Nephron progenitor cell (in vitro differentiated cells): ENCODE results near the gene TPSD1.
"Not testable (repeated sequence)": the region's sequence is repeated elsewhere in the genome, so short reads cannot be mapped to it uniquely, and the experiment has no call there.

Experiments
- DNase-seq: peaks from one replicate; pipeline ENCODE4 v3.0.0; 2021
- H3K27ac Mint-ChIP-seq: 2 replicates; pipeline ENCODE4 v1.8.0; 2021; ENCODE audit warnings: mild to moderate bottlenecking, moderate library complexity, mixed read lengths
- H3K27me3 Mint-ChIP-seq: 2 replicates; pipeline ENCODE4 v1.8.0; 2021; ENCODE audit warnings: mild to moderate bottlenecking, low read depth, mixed read lengths; ENCODE audit not compliant: poor library complexity
- H3K36me3 Mint-ChIP-seq: 2 replicates; pipeline ENCODE4 v1.8.0; 2021; ENCODE audit warnings: low read depth, mixed read lengths
- H3K4me1 Mint-ChIP-seq: 2 replicates; pipeline ENCODE4 v1.8.0; 2021; ENCODE audit warnings: mixed read lengths
- H3K4me3 Mint-ChIP-seq: 2 replicates; pipeline ENCODE4 v1.8.0; 2021; ENCODE audit warnings: mild to moderate bottlenecking, moderate library complexity, mixed read lengths
- H3K9me3 Mint-ChIP-seq: 2 replicates; pipeline ENCODE4 v1.8.0; 2021; ENCODE audit warnings: mild to moderate bottlenecking, moderate library complexity, mixed read lengths
- TF ChIP-seq, protein P1 (sequence below): fragments of 200-600 bp; sonication (generic); IDR thresholded peaks from 2 replicates; pipeline ENCODE4 v1.5.0; 2021; ENCODE audit warnings: antibody characterized with exemption

The TPSD1 gene

DNA sequence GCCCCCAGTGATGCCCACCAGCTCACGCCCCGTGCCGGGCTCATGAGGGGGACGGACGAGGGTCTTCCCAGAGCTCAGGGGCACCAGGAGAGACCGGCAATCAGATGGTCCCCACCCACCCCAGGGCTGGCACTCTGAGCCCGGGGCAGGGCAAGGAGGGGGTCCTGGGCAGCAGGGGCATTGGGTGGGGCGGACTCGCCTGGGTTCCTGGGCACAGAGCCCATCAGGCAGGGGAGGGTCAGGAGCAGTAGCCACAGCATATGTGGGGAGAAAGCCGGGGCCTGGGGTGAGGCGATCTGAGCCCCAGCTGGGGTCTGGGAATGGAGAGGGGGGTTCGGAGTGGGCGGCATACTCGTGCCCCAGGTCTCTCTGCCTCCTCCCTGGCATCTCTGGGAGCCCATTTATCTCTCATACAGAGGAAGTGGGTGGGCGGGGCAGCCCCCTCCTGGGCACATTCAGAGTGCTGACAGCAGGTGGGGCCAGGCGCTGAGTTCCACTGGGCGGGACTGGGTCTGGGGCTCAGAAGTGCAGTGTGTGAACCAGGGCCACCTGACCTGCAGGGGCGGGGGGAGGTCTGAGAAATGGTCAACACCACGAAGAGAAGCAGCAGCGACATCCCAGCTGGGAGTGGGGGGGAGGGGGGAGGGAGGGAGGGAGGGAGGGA, 33.1 kb downstream of the TPSD1 start:
- TF ChIP-seq, protein P1, sequence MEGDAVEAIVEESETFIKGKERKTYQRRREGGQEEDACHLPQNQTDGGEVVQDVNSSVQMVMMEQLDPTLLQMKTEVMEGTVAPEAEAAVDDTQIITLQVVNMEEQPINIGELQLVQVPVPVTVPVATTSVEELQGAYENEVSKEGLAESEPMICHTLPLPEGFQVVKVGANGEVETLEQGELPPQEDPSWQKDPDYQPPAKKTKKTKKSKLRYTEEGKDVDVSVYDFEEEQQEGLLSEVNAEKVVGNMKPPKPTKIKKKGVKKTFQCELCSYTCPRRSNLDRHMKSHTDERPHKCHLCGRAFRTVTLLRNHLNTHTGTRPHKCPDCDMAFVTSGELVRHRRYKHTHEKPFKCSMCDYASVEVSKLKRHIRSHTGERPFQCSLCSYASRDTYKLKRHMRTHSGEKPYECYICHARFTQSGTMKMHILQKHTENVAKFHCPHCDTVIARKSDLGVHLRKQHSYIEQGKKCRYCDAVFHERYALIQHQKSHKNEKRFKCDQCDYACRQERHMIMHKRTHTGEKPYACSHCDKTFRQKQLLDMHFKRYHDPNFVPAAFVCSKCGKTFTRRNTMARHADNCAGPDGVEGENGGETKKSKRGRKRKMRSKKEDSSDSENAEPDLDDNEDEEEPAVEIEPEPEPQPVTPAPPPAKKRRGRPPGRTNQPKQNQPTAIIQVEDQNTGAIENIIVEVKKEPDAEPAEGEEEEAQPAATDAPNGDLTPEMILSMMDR = no peak
- DNase-seq = no peak
- H3K9me3 Mint-ChIP-seq = no peaks in the 10 kb centered on the region
- H3K4me1 Mint-ChIP-seq = peaks cover 65% of the 10 kb centered on the region
- no peak overlapping the region for H3K4me3 Mint-ChIP-seq
- no peaks in the 10 kb centered on the region for H3K36me3 Mint-ChIP-seq
- H3K27me3 Mint-ChIP-seq = peaks cover 65% of the 10 kb centered on the region
- no peak overlapping the region for H3K27ac Mint-ChIP-seq

DNA sequence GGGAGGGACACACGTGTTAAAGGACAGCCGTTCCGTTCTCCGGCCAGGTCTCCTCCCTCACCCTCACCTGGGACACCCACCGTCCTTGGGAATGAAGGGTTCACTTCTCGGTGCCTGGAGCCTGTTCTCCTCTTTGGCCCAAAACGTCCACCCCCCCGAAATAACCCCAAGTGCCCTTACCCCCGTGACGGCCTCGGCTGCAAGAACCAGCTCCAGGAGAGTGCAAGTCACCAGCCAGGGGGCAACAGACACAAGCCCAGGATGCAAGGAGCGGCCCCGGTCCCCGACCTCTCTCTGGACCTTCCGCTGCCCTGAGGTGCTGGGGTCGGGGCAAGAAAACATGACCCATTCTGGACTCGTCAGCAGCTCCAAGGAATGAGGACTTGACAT, 33.6 kb downstream of the TPSD1 start:
- Mint-ChIP-seq H3K27me3 (peaks cover 65% of the 10 kb centered on the region), H3K4me1 (peaks cover 65% of the 10 kb centered on the region), H3K4me3 (peak overlapping the region; percentile 58), H3K9me3 (no peaks in the 10 kb centered on the region), H3K36me3 (no peaks in the 10 kb centered on the region), H3K27ac (no peak overlapping the region)
- DNase-seq = no peak
- TF ChIP-seq, protein P1 = no peak

DNA sequence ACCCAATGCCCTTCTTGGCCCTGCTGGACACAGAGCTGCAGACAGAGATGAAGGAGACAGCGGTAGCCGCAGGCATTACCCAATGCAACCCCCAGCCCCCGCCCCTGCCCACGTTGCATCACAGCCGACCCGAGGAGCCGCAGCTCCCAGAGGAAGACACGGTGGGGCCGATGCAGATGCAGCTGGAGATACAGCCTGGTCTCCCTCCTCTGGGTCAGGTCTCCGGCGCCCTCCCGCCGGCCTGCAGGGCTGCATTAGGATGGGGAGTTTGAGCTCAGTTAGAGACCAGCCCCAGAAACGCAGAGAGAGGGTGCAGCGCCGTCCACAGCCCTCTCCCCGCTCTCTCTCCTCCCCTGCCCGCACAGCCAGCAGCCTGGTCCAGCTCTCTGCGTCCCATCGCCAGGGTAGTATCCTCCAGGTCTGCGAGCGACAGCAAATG, 34.2 kb downstream of the TPSD1 start:
- peaks cover 71% of the 10 kb centered on the region for H3K4me1 Mint-ChIP-seq
- H3K9me3 Mint-ChIP-seq = no peaks in the 10 kb centered on the region
- peak overlapping the region; percentile 58 for H3K4me3 Mint-ChIP-seq
- no peak for DNase-seq
- H3K27ac Mint-ChIP-seq = no peak overlapping the region
- TF ChIP-seq, protein P1 = no peak
- no peaks in the 10 kb centered on the region for H3K36me3 Mint-ChIP-seq
- H3K27me3 Mint-ChIP-seq = peaks cover 65% of the 10 kb centered on the region

DNA sequence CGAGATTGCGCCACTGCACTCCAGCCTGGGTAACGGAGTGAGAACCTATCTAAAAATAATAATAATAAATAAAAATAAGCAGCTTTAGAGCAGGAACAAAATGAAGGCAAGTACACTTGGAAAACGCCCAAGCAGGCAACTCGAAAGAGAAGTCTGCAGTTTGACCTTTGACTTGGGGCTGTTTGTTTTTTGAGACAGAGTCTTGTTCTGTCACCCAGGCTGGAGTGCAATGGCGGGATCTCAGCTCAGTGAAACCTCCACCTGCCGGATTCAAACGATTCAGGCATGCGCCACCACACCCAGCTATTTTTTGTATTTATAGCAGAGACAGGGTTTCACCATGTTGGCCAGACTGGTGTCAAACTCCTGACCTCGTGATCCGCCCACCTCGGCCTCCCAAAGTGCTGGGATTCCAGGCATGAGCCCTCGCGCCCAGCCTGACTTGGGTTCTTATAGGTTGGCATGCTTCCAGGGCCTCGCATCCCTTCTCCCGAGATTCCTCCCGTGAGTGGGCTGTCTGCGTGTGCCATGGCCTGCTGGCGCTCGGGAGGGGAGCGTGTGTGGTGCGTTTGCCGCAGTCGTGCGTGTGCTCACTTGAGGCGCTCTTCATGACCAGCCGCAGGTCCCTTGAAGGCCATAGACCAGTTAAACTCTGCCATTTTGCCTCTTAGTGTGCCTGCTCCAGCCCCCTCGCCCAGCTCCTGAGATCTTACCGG, 35.1 kb downstream of the TPSD1 start:
- TF ChIP-seq, protein P1 = no peak
- Mint-ChIP-seq H3K4me3 (peak overlapping the region; percentile 49), H3K36me3 (no peaks in the 10 kb centered on the region), H3K27me3 (peaks cover 65% of the 10 kb centered on the region), H3K4me1 (peaks cover 70% of the 10 kb centered on the region), H3K27ac (peak overlapping the region; percentile 83), H3K9me3 (no peaks in the 10 kb centered on the region)
- DNase-seq = no peak

DNA sequence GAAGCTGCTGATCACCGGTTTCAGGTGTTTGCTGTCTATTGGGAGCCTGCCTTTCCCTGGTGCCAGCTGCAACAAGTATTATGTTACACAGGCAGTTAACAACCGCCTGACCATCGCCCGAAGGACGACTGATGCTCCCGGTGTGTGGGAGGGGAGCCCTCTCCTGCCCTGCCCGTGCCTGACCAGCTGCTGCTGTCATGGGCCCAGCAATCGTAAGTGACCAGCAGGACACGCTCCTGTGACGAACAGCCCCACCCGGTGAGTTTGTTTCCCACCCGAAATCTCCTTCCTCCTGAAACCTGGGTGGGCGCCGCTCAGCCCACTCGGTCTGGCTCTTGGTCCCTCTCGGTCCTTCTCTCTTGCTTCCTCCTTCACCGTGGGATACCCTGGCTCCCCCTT, 35.7 kb downstream of the TPSD1 start:
- no peaks in the 10 kb centered on the region for H3K9me3 Mint-ChIP-seq
- peak overlapping the region; percentile 49 for H3K4me3 Mint-ChIP-seq
- H3K27ac Mint-ChIP-seq = peak overlapping the region; percentile 83
- TF ChIP-seq, protein P1 = no peak
- peaks cover 65% of the 10 kb centered on the region for H3K4me1 Mint-ChIP-seq
- peaks cover 63% of the 10 kb centered on the region for H3K27me3 Mint-ChIP-seq
- DNase-seq = peak; percentile 62
- no peaks in the 10 kb centered on the region for H3K36me3 Mint-ChIP-seq

DNA sequence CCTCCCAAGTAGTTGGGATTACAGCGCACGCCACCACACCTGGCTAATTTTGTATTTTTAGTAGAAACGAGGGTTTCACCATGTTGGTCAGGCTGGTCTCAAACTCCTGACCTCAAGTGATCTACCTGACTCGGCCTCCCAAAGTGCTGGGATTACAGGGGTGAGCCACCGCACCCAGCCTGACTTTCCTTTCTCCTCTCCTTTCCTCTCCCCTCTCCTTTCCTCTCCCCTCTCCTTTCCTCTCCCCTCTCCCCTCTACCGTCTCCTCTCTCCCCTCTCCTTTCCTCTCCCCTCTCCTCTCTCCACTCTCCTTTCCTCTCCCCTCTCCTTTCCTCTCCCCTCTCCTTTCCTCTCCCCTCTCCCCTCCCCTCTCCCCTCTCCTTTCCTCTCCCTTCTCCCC, 36.3 kb downstream of the TPSD1 start:
- Mint-ChIP-seq H3K4me3 (peak overlapping the region; percentile 49), H3K27me3 (peaks cover 63% of the 10 kb centered on the region), H3K4me1 (peaks cover 70% of the 10 kb centered on the region), H3K27ac (peak overlapping the region; percentile 83)
- not testable (repeated sequence) for H3K36me3 Mint-ChIP-seq, DNase-seq, H3K9me3 Mint-ChIP-seq

DNA sequence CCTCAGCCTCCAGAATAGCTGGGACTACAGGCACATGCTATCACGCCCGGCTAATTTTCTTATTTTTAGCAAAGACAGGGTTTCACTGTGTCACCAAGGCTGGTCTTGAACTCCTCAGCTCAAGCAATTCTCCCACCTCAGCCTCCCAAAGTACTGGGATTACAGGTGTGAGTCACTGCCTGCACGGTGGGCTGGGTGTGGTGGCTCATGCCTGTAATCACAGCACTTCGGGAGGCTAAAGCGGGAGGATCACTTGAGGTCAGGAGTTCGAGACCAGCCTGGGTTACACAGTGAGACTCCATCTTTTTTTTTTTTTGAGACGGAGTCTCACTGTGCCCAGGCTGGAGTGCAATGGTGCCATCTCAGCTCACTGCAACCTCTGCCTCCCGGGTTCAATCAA, 36.9 kb downstream of the TPSD1 start:
- H3K4me3 Mint-ChIP-seq = not testable (repeated sequence)

More for the DNA sequence above, 36.9 kb downstream of the TPSD1 start:
- peaks cover 59% of the 10 kb centered on the region for H3K27me3 Mint-ChIP-seq
- not testable (repeated sequence) for H3K27ac Mint-ChIP-seq, H3K36me3 Mint-ChIP-seq, H3K9me3 Mint-ChIP-seq, DNase-seq
- peaks cover 69% of the 10 kb centered on the region for H3K4me1 Mint-ChIP-seq
